IMR-90 (cell line): Measurements from ENCODE around the gene OR8B4.
"Not testable (repeated sequence)": the region's sequence is repeated elsewhere in the genome, so short reads cannot be mapped to it uniquely, and the experiment has no call there.

ENCODE experiments used
- CEBPB ChIP-seq: IDR thresholded peaks from 2 replicates; pipeline ENCODE4 v1.6.1; 2012; ENCODE audit warnings: low read depth, low read length, improper control_type of control experiment
- CTCF ChIP-seq: conservative IDR thresholded peaks from 2 replicates; pipeline ENCODE4 v1.5.1; 2012; ENCODE audit warnings: mild to moderate bottlenecking, low read depth, low read length, improper control_type of control experiment
- MAFK ChIP-seq: IDR thresholded peaks from 2 replicates; pipeline ENCODE4 v1.6.1; 2012; ENCODE audit warnings: low read depth, low read length, improper control_type of control experiment
- MXI1 ChIP-seq: IDR thresholded peaks from 2 replicates; pipeline ENCODE4 v1.6.1; 2012; ENCODE audit warnings: low read depth, mild to moderate bottlenecking, low read length, moderate library complexity, borderline replicate concordance
- NFE2L2 ChIP-seq: fragments of 150-350 bp; IDR thresholded peaks from 2 replicates; pipeline ENCODE4 v1.6.1; 2016; ENCODE audit warnings: low read depth, mild to moderate bottlenecking, low read length
- POLR2A ChIP-seq: IDR thresholded peaks from 2 replicates; pipeline ENCODE4 v1.6.1; 2012; ENCODE audit warnings: mild to moderate bottlenecking, low read depth, low read length
- RAD21 ChIP-seq: IDR thresholded peaks from 2 replicates; pipeline ENCODE4 v1.6.1; 2012; ENCODE audit warnings: low read length, improper control_type of control experiment
- RCOR1 ChIP-seq: IDR thresholded peaks from 2 replicates; pipeline ENCODE4 v1.6.1; 2012; ENCODE audit warnings: mild to moderate bottlenecking, low read length, improper control_type of control experiment; ENCODE audit not compliant: insufficient replicate concordance
- TF ChIP-seq, protein P1 (sequence below): fragments of 150-350 bp; IDR thresholded peaks from 2 replicates; pipeline ENCODE4 v1.6.1; 2017; ENCODE audit warnings: mild to moderate bottlenecking, antibody characterized with exemption, low read length, low read depth

- TF ChIP-seq CTCF, POLR2A, CEBPB, NFE2L2, RCOR1, RAD21, MXI1, MAFK: not testable (repeated sequence)
- TF ChIP-seq, protein P1, sequence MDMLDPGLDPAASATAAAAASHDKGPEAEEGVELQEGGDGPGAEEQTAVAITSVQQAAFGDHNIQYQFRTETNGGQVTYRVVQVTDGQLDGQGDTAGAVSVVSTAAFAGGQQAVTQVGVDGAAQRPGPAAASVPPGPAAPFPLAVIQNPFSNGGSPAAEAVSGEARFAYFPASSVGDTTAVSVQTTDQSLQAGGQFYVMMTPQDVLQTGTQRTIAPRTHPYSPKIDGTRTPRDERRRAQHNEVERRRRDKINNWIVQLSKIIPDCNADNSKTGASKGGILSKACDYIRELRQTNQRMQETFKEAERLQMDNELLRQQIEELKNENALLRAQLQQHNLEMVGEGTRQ = not testable (repeated sequence)
These were observed 34.7 kb upstream of the OR8B4 start for GRCh38 chr11:124459379-124459778.
